Testis (tissue), 3 donors: ENCODE results near the gene CT45A1. TPM values are rescaled to one million over a fixed set of nuclear protein-coding genes. Genes with fewer than 3 reads are reported as not detected.
"Not testable (repeated sequence)": the region's sequence is repeated elsewhere in the genome, so short reads cannot be mapped to it uniquely, and the experiment has no call there.

Experiments
- DNase-seq: peaks from one replicate; pipeline ENCODE4 v3.0.0-alpha.2; 2019
- H3K27ac ChIP-seq, 2 donors: fragments of 200-600 bp; sonication (generic); one replicate each; pipeline ENCODE4 v1.5.1; 2019
- H3K27me3 ChIP-seq: fragments of 200-600 bp; sonication (generic); one replicate; pipeline ENCODE4 v1.5.1; 2019
- H3K36me3 ChIP-seq: fragments of 200-600 bp; sonication (generic); one replicate; pipeline ENCODE4 v1.5.1; 2017; ENCODE audit warnings: low read depth; ENCODE audit errors: missing control alignments
- H3K4me1 ChIP-seq: fragments of 200-600 bp; sonication (generic); one replicate; pipeline ENCODE4 v1.5.1; 2019
- H3K4me3 ChIP-seq, 2 donors: fragments of 200-600 bp; sonication (generic); one replicate each; pipeline ENCODE4 v1.5.1; 2017 to 2019
- H3K9me3 ChIP-seq: fragments of 200-600 bp; sonication (generic); one replicate; pipeline ENCODE4 v1.5.1; 2017
- POLR2A ChIP-seq: fragments of 450-650 bp; IDR thresholded peaks from one replicate; pipeline ENCODE4 v1.6.1; 2017; ENCODE audit warnings: antibody characterized with exemption, mild to moderate bottlenecking, moderate library complexity
- WGBS, 2 donors: methylation state at CpG; one replicate each; pipeline ENCODE4 v1.1.5; 2018; 5-methylcytosine and 5-hydroxymethylcytosine counted together
- intact Hi-C: fragments of 100-400 bp; cut with DNase I; formaldehyde crosslinking; loops from one replicate; pipeline ENCODE4 v1.15.1; 2023; ENCODE audit warnings: low total_unique reads
- polyA plus RNA-seq: library from polyadenylated mRNA; stranded (reverse); fragments of 350-450 nt; fragmentation: Illumina TruSeq; extraction: RNeasy Lipid Tissue Mini Kit (QIAGEN cat#74804); gene quantifications from one replicate; pipeline ENCODE4 v1.2.3, GENCODE V29; 2014; ENCODE audit warnings: low read depth, low replicate concordance; ENCODE audit not compliant: insufficient read depth
- small RNA-seq, 2 donors: library from RNA; depleted of rRNA; stranded (forward); fragments of <200 nt; gene quantifications; one replicate each; pipeline ENCODE3, GENCODE V24; 2016
- total RNA-seq, 2 donors: library from RNA; depleted of rRNA; stranded (reverse); fragments of >200 nt; gene quantifications; one replicate each; pipeline ENCODE4 v1.2.3, GENCODE V29; 2016
- TF ChIP-seq, protein P1 (sequence below), 3 experiments: fragments of 450-650 bp in 2 of 3; fragments of 200-600 bp in 1 of 3; sonication (generic) in 1 of 3; IDR thresholded peaks; one replicate each; pipeline ENCODE4 v1.5.1; 2016 to 2019; ENCODE audit warnings: antibody characterized with exemption in 3 of 3, mild to moderate bottlenecking in 2 of 3, moderate library complexity in 1 of 3

The CT45A1 gene
- total and polyA plus RNA-seq, 3 donors from 2014 or later = 6.6 to 11.9 (median 8.3) TPM

DNA sequence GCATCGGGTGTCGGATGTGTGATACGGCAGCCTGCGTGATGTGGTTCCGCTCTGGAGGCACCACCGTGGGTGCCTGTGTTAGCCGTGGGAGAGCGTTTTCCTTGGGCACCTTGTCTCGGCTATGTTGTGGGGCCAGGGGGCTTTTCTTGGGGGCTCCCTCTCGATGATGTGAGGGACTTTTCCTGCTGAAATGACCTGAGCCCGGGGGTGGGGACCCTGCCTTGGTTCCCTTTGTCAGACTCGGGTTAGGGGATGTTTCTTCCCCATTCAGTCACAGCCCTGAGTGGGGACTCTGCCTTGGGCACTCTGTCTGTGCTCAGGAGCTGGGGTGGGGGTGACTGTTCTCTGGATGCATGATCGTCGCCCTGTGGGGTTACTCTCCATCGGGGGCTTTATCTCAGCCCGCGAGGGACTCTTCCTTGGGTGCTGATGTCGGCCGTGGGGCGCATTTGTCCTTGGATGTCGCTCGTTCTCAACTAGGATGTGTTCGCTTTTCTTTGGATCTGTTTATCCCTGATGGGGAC, 27.8 kb downstream of the CT45A1 start:
- H3K9me3 ChIP-seq = no peaks in the 10 kb centered on the region
- H3K27ac ChIP-seq = no peak overlapping the region
- H3K36me3 ChIP-seq = no peaks in the 10 kb centered on the region
- intact Hi-C loops = no loop called here
- no peak overlapping the region for H3K4me3 ChIP-seq
- no peaks in the 10 kb centered on the region for H3K27me3 ChIP-seq
- WGBS, 2 donors = 56 to 73% methylated on average over 7 to 22 of the region's 23 CpGs
- TF ChIP-seq, protein P1, sequence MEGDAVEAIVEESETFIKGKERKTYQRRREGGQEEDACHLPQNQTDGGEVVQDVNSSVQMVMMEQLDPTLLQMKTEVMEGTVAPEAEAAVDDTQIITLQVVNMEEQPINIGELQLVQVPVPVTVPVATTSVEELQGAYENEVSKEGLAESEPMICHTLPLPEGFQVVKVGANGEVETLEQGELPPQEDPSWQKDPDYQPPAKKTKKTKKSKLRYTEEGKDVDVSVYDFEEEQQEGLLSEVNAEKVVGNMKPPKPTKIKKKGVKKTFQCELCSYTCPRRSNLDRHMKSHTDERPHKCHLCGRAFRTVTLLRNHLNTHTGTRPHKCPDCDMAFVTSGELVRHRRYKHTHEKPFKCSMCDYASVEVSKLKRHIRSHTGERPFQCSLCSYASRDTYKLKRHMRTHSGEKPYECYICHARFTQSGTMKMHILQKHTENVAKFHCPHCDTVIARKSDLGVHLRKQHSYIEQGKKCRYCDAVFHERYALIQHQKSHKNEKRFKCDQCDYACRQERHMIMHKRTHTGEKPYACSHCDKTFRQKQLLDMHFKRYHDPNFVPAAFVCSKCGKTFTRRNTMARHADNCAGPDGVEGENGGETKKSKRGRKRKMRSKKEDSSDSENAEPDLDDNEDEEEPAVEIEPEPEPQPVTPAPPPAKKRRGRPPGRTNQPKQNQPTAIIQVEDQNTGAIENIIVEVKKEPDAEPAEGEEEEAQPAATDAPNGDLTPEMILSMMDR (IDR thresholded peaks at IDR 0.05) = no peak
- TF ChIP-seq POLR2A = no peak
- no peak for DNase-seq
- H3K4me1 ChIP-seq = no peaks in the 10 kb centered on the region

DNA sequence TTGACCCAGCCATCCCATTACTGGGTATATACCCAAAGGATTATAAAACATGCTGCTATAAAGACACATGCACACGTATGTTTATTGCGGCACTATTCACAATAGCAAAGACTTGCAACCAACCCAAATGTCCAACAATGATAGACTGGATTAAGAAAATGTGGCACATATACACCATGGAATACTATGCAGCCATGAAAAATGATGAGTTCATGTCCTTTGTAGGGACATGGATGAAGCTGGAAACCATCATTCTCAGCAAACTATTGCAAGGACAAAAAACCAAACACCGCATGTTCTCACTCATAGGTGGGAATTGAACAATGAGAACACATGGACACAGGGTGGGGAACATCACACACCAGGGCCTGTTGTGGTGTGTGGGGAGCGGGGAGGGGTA, 31.3 kb downstream of the CT45A1 start:
- H3K36me3 ChIP-seq, H3K27ac ChIP-seq, DNase-seq, H3K4me1 ChIP-seq, H3K27me3 ChIP-seq, H3K9me3 ChIP-seq, H3K4me3 ChIP-seq, intact Hi-C loops: not testable (repeated sequence)
- WGBS, 2 donors = 100% methylated on average over 3 of the region's 4 CpGs

DNA sequence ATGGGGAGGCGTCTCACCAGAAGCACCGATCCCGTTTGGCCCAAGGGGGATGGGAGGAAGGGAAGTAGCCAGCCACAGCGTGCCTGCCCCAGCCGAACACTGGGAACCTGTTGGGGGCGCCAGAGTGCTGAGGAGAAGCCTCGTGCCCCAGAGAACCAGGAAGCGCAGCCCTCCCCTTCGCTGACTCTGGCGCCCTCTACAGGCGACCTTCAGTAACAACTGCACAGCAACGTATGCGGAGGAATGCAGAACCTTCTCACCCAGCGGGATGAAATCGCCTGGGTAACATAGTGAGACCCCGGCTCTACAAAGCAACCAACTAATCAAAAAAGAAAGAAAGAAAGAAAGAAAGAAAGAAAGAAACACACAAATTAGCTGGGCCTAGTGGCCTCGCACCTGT, 54.7 kb downstream of the CT45A1 start, which contains the start of gene CT45A3:
Gene CT45A3 (minus strand): TSS at position 101 of the 400 bp plus-strand sequence. CDS start 3,747 bp downstream, outside the sequence.
- no CpG with 5 or more reads among the region's 17 CpGs for WGBS, 2 donors
- H3K27me3 ChIP-seq, H3K9me3 ChIP-seq, H3K27ac ChIP-seq, H3K36me3 ChIP-seq, H3K4me3 ChIP-seq, H3K4me1 ChIP-seq, intact Hi-C loops, DNase-seq: not testable (repeated sequence)

Small RNAs within 50 kb of the gene (small RNA-seq; reads per million reads assigned to genes)
- 0 reads per million in 2 donors for gene AC240442.1

Other genes starting within 250 kb of the CT45A1 start
- 10 to 100 TPM; 41.3 to 47.6 TPM for gene INTS6L, start 193.0 kb upstream of the CT45A1 start, total RNA-seq
- gene INTS6L, start 193.0 kb upstream of the CT45A1 start, polyA plus RNA-seq = 15.0 TPM
- gene CT45A3, start 54.6 kb downstream of the CT45A1 start, total RNA-seq = 10 to 100 TPM; 19.9 to 27.5 TPM
- 20.7 TPM for gene CT45A3, start 54.6 kb downstream of the CT45A1 start, polyA plus RNA-seq
- 1 to 10 TPM; 6.2 to 8.1 TPM for gene CT45A5, start 71.9 kb downstream of the CT45A1 start, total RNA-seq
- gene CT45A5, start 71.9 kb downstream of the CT45A1 start, polyA plus RNA-seq = 6.7 TPM
- gene CT45A6, start 89.1 kb downstream of the CT45A1 start, total RNA-seq = not detected
- not detected for gene CT45A6, start 89.1 kb downstream of the CT45A1 start, polyA plus RNA-seq
- gene CT45A2, start 106.4 kb downstream of the CT45A1 start, total RNA-seq = under 1 TPM in 1 of 2 donors, not detected in 1; 0.31 TPM
- 0.37 TPM for gene CT45A2, start 106.4 kb downstream of the CT45A1 start, polyA plus RNA-seq
- not detected for gene CT45A7, start 123.6 kb downstream of the CT45A1 start, total RNA-seq
- gene CT45A7, start 123.6 kb downstream of the CT45A1 start, polyA plus RNA-seq = 0.83 TPM
- gene CT45A8, start 140.9 kb downstream of the CT45A1 start, total RNA-seq = under 1 TPM in 1 of 2 donors, not detected in 1; 0.31 TPM
- gene CT45A8, start 140.9 kb downstream of the CT45A1 start, polyA plus RNA-seq = 0.37 TPM
- gene CT45A9, start 158.2 kb downstream of the CT45A1 start, total RNA-seq = not detected
- not detected for gene CT45A9, start 158.2 kb downstream of the CT45A1 start, polyA plus RNA-seq
- gene CT45A10, start 179.8 kb downstream of the CT45A1 start, total RNA-seq = 10 to 100 TPM; 17.7 to 27.9 TPM
- 10.0 TPM for gene CT45A10, start 179.8 kb downstream of the CT45A1 start, polyA plus RNA-seq
- 1 to 10 TPM; 3.9 to 5.5 TPM for gene SAGE1, start 180.1 kb downstream of the CT45A1 start, total RNA-seq
- gene SAGE1, start 180.1 kb downstream of the CT45A1 start, polyA plus RNA-seq = 5.3 TPM